Measurements from ENCODE around the gene SLC25A39.
"Not testable (repeated sequence)": the region's sequence is repeated elsewhere in the genome, so short reads cannot be mapped to it uniquely, and the experiment has no call there.

Gene SLC25A39, protein sequence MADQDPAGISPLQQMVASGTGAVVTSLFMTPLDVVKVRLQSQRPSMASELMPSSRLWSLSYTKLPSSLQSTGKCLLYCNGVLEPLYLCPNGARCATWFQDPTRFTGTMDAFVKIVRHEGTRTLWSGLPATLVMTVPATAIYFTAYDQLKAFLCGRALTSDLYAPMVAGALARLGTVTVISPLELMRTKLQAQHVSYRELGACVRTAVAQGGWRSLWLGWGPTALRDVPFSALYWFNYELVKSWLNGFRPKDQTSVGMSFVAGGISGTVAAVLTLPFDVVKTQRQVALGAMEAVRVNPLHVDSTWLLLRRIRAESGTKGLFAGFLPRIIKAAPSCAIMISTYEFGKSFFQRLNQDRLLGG

GRCh38 chr17:44324571-44325275 lies at the start of gene SLC25A39:
SLC25A39 (minus strand) TSS chr17:44324823; CDS start chr17:44323562, 1,261 bp downstream.
- peak within 1 kb of the TSS; percentile 91 for H3K4me3 ChIP-seq (ENCODE audit: low read length)
- TF ChIP-seq, protein P1, sequence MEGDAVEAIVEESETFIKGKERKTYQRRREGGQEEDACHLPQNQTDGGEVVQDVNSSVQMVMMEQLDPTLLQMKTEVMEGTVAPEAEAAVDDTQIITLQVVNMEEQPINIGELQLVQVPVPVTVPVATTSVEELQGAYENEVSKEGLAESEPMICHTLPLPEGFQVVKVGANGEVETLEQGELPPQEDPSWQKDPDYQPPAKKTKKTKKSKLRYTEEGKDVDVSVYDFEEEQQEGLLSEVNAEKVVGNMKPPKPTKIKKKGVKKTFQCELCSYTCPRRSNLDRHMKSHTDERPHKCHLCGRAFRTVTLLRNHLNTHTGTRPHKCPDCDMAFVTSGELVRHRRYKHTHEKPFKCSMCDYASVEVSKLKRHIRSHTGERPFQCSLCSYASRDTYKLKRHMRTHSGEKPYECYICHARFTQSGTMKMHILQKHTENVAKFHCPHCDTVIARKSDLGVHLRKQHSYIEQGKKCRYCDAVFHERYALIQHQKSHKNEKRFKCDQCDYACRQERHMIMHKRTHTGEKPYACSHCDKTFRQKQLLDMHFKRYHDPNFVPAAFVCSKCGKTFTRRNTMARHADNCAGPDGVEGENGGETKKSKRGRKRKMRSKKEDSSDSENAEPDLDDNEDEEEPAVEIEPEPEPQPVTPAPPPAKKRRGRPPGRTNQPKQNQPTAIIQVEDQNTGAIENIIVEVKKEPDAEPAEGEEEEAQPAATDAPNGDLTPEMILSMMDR (IDR thresholded peaks at IDR 0.05; ENCODE audit: insufficient read depth, low read depth, low read length, missing control alignments) = no peak
- peak; percentile 97 for DNase-seq (ENCODE audit: low read depth)

- H3K4me3 ChIP-seq (ENCODE audit: low read length) = no peak overlapping the region
- TF ChIP-seq, protein P1 (IDR thresholded peaks at IDR 0.05; ENCODE audit: insufficient read depth, low read depth, low read length, missing control alignments) = no peak
- DNase-seq (ENCODE audit: low read depth) = no peak
These were observed 47.4 kb upstream of the SLC25A39 start for GRCh38 chr17:44372036-44372435.

GRCh38 chr17:44369414-44370023 lies 44.9 kb upstream of the SLC25A39 start:
- DNase-seq (ENCODE audit: low read depth); H3K4me3 ChIP-seq (ENCODE audit: low read length): not testable (repeated sequence)

- H3K4me3 ChIP-seq (ENCODE audit: low read length); DNase-seq (ENCODE audit: low read depth): not testable (repeated sequence)
These were observed 44.0 kb upstream of the SLC25A39 start for GRCh38 chr17:44368391-44369243.

GRCh38 chr17:44367231-44367979 lies 42.8 kb upstream of the SLC25A39 start:
- no peak for DNase-seq (ENCODE audit: low read depth)
- no peak overlapping the region for H3K4me3 ChIP-seq (ENCODE audit: low read length)
- TF ChIP-seq, protein P1 (IDR thresholded peaks at IDR 0.05; ENCODE audit: insufficient read depth, low read depth, low read length, missing control alignments) = no peak

- not testable (repeated sequence) for DNase-seq (ENCODE audit: low read depth); H3K4me3 ChIP-seq (ENCODE audit: low read length)
These were observed 40.4 kb upstream of the SLC25A39 start for GRCh38 chr17:44365051-44365450.

- TF ChIP-seq, protein P1 (IDR thresholded peaks at IDR 0.05; ENCODE audit: insufficient read depth, low read depth, low read length, missing control alignments) = peak; percentile 28
- DNase-seq (ENCODE audit: low read depth) = peak; percentile 60
- H3K4me3 ChIP-seq (ENCODE audit: low read length) = peak within 1 kb of the TSS; percentile 55
These were observed 39.1 kb upstream of the SLC25A39 start, which contains the start of gene FAM171A2 for GRCh38 chr17:44363613-44364159. FAM171A2 (minus strand) TSS chr17:44363853; CDS start chr17:44363714, 139 bp downstream.
